Right lobe of liver (tissue), 6 donors: ENCODE data around the gene CD300A. TPM values are rescaled to one million over a fixed set of nuclear protein-coding genes. Genes with fewer than 3 reads are reported as not detected.
A peak's percentile ranks its signal among the peaks of the same experiment; 100 is the strongest.

ENCODE experiments used
- ATAC-seq, 4 donors: fragments of 200-7000 bp; cut with Tn5 transposase; one replicate each; pipeline ENCODE4 v1.9.1; 2020; ENCODE audit warnings: mild to moderate bottlenecking in 4 of 4, moderate library complexity in 4 of 4
- DNase-seq, 3 donors: peaks; one replicate each; pipeline ENCODE4 v3.0.0-alpha.2; 2020
- H3K27ac ChIP-seq, 3 donors: fragments of 200-600 bp; one replicate each; pipeline ENCODE4 v1.8.0; 2022
- H3K27me3 ChIP-seq, 2 donors: fragments of 200-600 bp; one replicate each; pipeline ENCODE4 v1.8.0; 2022
- H3K36me3 ChIP-seq, 4 donors: fragments of 200-600 bp; sonication (generic) in 1 of 4; one replicate each; pipeline versions ENCODE4 v1.5.1 to v1.8.0; 2017 to 2022; ENCODE audit warnings: control low read depth in 1 of 4
- H3K4me1 ChIP-seq, 4 donors: fragments of 200-600 bp; sonication (generic) in 1 of 4; one replicate each; pipeline versions ENCODE4 v1.5.1 to v1.8.0; 2017 to 2022; ENCODE audit warnings: control low read depth in 1 of 4
- H3K4me3 ChIP-seq, 3 donors: fragments of 200-600 bp; one replicate each; pipeline ENCODE4 v1.8.0; 2022
- H3K9me3 ChIP-seq, 4 donors: fragments of 200-600 bp; sonication (generic) in 1 of 4; one replicate each; pipeline versions ENCODE4 v1.5.1 to v1.8.0; 2017 to 2022; ENCODE audit warnings: control low read depth in 1 of 4
- POLR2A ChIP-seq: fragments of 450-650 bp; IDR thresholded peaks from one replicate; pipeline ENCODE4 v1.6.1; 2017; ENCODE audit warnings: antibody characterized with exemption, mild to moderate bottlenecking
- WGBS: methylation state at CpG from one replicate; pipeline ENCODE4 v1.1.6; 2018; ENCODE audit warnings: low coverage, low lambda C conversion rate; ENCODE audit not compliant: insufficient coverage; ENCODE audit errors: missing lambda C conversion rate; 5-methylcytosine and 5-hydroxymethylcytosine counted together
- intact Hi-C, 2 donors: fragments of 100-400 bp; cut with DNase I; formaldehyde crosslinking; loops; one replicate each; pipeline versions ENCODE4 v1.11.2 to v1.14.1; 2022
- total RNA-seq, 6 experiments: library from RNA; depleted of rRNA in 2 of 6; stranded (reverse); fragments of >200 nt in 2 of 6; fragmentation: NEBNext Ultra II Directional in 3 of 6; extraction: Animal tissue kit (Norgen Biotek cat#: 25700) in 3 of 6; gene quantifications; one replicate each; pipeline versions ENCODE4 v1.1.0 to v1.2.4, GENCODE V29; 2016 to 2023
- TF ChIP-seq, protein P1 (sequence below), 4 donors: fragments of 200-600 bp in 3 of 4; fragments of 450-650 bp in 1 of 4; IDR thresholded peaks; one replicate each; pipeline versions ENCODE4 v1.5.1 to v1.8.0; 2016 to 2022; ENCODE audit warnings: antibody characterized with exemption in 4 of 4, mild to moderate bottlenecking in 2 of 4
- donor health status: DM: no; HTN: yes; CAD: no.
- donor health status: DM: no; HTN: no; CAD: no.
- donor health status: DM: no; HTN: no; CAD: no.
- donor health status: DM: no; HTN: yes; CAD: no.
- donor health status: DM: no; HTN: yes; CAD: no.

CD300A gene
- total RNA-seq, 6 experiments from 2014 or later = 4.8 to 16.6 (median 6.6) TPM

DNA sequence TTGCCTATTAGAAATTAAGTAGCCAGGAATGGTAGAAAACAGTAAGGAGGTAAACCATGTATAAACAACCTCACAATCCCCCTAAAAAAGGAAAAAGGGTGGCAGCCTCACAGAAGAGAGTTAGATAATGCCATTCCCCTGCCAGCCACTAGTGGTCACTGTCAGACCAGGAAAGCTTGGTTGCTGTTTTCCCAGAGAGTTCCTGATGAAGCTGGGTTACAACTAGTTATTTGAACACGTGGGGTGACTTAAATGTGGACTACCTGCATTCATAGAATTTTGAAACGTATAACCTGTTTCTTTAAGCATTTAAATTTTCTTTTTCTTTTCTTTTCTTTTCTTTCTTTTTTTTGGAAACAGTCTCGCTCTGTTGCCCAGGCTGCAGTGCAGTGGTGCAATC lies 28.7 kb upstream of the CD300A start:
- Histone ChIP-seq H3K36me3 (peaks cover 0 to 11% (median 3%) of the 10 kb centered on the region in 4 donors), H3K27me3 (no peaks in the 10 kb centered on the region), H3K4me1 (peaks cover 0 to 86% (median 35%) of the 10 kb centered on the region in 4 donors), H3K9me3 (no peaks in the 10 kb centered on the region), H3K27ac (peak overlapping the region in 1 of 3 donors; percentile 99), H3K4me3 (no peak overlapping the region)
- DNase-seq = no peak
- ATAC-seq = no peak
- WGBS = 73% methylated on average over 3 of the region's 3 CpGs
- intact Hi-C loops = no loop called here
- TF ChIP-seq POLR2A = no peak
- TF ChIP-seq, protein P1, sequence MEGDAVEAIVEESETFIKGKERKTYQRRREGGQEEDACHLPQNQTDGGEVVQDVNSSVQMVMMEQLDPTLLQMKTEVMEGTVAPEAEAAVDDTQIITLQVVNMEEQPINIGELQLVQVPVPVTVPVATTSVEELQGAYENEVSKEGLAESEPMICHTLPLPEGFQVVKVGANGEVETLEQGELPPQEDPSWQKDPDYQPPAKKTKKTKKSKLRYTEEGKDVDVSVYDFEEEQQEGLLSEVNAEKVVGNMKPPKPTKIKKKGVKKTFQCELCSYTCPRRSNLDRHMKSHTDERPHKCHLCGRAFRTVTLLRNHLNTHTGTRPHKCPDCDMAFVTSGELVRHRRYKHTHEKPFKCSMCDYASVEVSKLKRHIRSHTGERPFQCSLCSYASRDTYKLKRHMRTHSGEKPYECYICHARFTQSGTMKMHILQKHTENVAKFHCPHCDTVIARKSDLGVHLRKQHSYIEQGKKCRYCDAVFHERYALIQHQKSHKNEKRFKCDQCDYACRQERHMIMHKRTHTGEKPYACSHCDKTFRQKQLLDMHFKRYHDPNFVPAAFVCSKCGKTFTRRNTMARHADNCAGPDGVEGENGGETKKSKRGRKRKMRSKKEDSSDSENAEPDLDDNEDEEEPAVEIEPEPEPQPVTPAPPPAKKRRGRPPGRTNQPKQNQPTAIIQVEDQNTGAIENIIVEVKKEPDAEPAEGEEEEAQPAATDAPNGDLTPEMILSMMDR (IDR thresholded peaks at IDR 0.05) = peak; percentile 64 to 82 (median 78)

DNA sequence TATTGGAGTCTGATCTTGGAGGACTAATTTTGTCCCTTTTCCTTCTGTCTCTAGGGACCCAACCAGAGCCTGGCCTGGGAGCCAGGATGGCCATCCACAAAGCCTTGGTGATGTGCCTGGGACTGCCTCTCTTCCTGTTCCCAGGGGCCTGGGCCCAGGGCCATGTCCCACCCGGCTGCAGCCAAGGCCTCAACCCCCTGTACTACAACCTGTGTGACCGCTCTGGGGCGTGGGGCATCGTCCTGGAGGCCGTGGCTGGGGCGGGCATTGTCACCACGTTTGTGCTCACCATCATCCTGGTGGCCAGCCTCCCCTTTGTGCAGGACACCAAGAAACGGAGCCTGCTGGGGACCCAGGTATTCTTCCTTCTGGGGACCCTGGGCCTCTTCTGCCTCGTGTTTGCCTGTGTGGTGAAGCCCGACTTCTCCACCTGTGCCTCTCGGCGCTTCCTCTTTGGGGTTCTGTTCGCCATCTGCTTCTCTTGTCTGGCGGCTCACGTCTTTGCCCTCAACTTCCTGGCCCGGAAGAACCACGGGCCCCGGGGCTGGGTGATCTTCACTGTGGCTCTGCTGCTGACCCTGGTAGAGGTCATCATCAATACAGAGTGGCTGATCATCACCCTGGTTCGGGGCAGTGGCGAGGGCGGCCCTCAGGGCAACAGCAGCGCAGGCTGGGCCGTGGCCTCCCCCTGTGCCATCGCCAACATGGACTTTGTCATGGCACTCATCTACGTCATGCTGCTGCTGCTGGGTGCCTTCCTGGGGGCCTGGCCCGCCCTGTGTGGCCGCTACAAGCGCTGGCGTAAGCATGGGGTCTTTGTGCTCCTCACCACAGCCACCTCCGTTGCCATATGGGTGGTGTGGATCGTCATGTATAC lies 26.5 kb upstream of the CD300A start:
- 31% methylated on average over 12 of the region's 31 CpGs for WGBS
- intact Hi-C loops = no loop called here
- H3K4me3 ChIP-seq = no peak overlapping the region
- no peaks in the 10 kb centered on the region for H3K9me3 ChIP-seq
- peak overlapping the region; percentile 35 to 99 (median 79) for H3K27ac ChIP-seq
- H3K4me1 ChIP-seq = peaks cover 0 to 94% (median 41%) of the 10 kb centered on the region in 4 donors
- TF ChIP-seq, protein P1 (IDR thresholded peaks at IDR 0.05) = no peak
- TF ChIP-seq POLR2A = no peak
- no peaks in the 10 kb centered on the region for H3K27me3 ChIP-seq
- H3K36me3 ChIP-seq = peaks cover 0 to 11% (median 3%) of the 10 kb centered on the region in 4 donors
- ATAC-seq = peak; percentile 14 to 52 (median 25)
- peak; percentile 70 to 93 (median 91) for DNase-seq

DNA sequence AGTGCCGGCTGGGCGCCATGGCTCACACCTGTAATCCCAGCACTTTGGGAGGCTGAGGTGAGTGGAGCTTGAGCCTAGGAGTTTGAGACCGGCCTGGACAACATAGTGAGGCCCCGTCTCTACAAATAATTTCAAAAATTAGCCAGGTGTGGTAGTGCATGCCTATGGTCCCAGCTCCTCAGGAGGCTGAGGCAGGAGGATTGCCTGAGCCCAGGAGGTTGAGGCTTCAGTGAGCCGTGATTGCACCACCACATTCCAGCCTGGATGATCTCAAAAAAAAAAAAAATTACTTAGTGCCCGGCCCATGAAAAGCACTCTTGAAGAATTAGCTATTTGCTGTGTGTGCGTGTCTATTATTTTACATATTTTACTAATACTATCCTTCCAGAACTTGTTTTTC lies 24.9 kb upstream of the CD300A start:
- H3K27ac ChIP-seq = peak overlapping the region in 1 of 3 donors; percentile 99
- peaks cover 0 to 11% (median 3%) of the 10 kb centered on the region in 4 donors for H3K36me3 ChIP-seq
- no peak for DNase-seq
- no peak for TF ChIP-seq POLR2A
- TF ChIP-seq, protein P1 (IDR thresholded peaks at IDR 0.05) = no peak
- no peak overlapping the region for H3K4me3 ChIP-seq
- H3K9me3 ChIP-seq = no peaks in the 10 kb centered on the region
- no peak for ATAC-seq
- intact Hi-C loops = no loop called here
- 78% methylated on average over 5 of the region's 7 CpGs for WGBS
- H3K4me1 ChIP-seq = peaks cover 0 to 94% (median 43%) of the 10 kb centered on the region in 4 donors
- H3K27me3 ChIP-seq = no peaks in the 10 kb centered on the region

DNA sequence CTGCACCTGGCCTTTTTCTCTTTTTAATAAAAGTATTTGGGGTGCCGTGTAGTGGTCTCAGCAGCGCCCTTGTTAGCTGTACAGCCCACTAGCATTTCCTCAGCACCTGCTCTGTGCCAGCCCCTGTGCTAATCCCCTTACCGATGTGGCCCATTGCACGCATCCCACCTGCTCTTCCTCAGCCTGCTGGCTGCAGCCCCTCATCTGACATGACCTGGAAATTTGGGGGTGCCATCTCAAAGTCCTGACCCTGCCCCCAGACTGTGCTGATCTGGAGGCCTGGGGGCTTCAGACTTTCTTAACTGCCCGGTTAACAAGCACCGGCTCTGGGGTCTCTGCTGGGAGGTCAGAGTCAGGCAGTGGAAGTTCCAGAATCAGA lies 24.2 kb upstream of the CD300A start:
- peak overlapping the region; percentile 83 to 99 (median 88) for H3K27ac ChIP-seq
- TF ChIP-seq, protein P1 (IDR thresholded peaks at IDR 0.05) = no peak
- no peak for TF ChIP-seq POLR2A
- peaks cover 0 to 94% (median 44%) of the 10 kb centered on the region in 4 donors for H3K4me1 ChIP-seq
- peaks cover 0 to 11% (median 3%) of the 10 kb centered on the region in 4 donors for H3K36me3 ChIP-seq
- DNase-seq (no peak), ATAC-seq (no peak)
- intact Hi-C loops = no loop called here
- WGBS = 46% methylated on average over 3 of the region's 6 CpGs
- no peaks in the 10 kb centered on the region for H3K27me3 ChIP-seq
- H3K4me3 ChIP-seq = peak overlapping the region in 1 of 3 donors; percentile 53
- H3K9me3 ChIP-seq = no peaks in the 10 kb centered on the region
